ENCODE data around the gene POMP. TPM values are rescaled to one million over a fixed set of nuclear protein-coding genes. Genes with fewer than 3 reads are reported as not detected.

Gene POMP
- total RNA-seq, 4 donors from 2014 or later = 24.1 to 48.7 (median 35.5) TPM

DNA sequence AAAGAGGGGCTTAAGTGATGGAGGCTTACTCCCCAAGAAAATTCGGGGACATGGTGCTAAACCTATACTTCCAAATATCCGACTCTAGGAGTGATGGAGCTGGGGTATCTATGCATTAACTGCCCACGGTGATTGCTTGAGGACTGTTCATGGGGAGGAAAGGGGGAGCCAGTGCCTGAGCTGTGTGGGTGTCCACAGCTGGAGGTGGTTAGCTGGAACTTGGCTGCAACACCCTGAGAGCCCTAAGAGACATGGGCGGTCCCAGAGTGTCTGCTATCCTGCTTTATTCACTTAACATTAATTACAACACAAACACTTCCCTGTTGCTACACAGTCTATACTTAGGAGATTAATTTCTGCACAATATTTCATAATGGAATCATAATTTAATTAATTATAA lies 28.1 kb upstream of the POMP start:
- Histone ChIP-seq H3K27me3 (no peaks in the 10 kb centered on the region), H3K4me1 (no peaks in the 10 kb centered on the region), H3K36me3 (no peaks in the 10 kb centered on the region), H3K4me3 (no peak overlapping the region), H3K27ac (no peak overlapping the region), H3K9me3 (no peaks in the 10 kb centered on the region)
- WGBS = 69% methylated on average over 4 of the region's 4 CpGs
- TF ChIP-seq, protein P1, sequence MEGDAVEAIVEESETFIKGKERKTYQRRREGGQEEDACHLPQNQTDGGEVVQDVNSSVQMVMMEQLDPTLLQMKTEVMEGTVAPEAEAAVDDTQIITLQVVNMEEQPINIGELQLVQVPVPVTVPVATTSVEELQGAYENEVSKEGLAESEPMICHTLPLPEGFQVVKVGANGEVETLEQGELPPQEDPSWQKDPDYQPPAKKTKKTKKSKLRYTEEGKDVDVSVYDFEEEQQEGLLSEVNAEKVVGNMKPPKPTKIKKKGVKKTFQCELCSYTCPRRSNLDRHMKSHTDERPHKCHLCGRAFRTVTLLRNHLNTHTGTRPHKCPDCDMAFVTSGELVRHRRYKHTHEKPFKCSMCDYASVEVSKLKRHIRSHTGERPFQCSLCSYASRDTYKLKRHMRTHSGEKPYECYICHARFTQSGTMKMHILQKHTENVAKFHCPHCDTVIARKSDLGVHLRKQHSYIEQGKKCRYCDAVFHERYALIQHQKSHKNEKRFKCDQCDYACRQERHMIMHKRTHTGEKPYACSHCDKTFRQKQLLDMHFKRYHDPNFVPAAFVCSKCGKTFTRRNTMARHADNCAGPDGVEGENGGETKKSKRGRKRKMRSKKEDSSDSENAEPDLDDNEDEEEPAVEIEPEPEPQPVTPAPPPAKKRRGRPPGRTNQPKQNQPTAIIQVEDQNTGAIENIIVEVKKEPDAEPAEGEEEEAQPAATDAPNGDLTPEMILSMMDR (IDR thresholded peaks at IDR 0.05) = no peak
- TF ChIP-seq POLR2A (IDR thresholded peaks at IDR 0.05) (no peak), EP300 (IDR thresholded peaks at IDR 0.05) (no peak), POLR2AphosphoS5 (IDR thresholded peaks at IDR 0.05) (no peak)
- no peak for DNase-seq (ENCODE audit: low spot score in 2 of 2)

DNA sequence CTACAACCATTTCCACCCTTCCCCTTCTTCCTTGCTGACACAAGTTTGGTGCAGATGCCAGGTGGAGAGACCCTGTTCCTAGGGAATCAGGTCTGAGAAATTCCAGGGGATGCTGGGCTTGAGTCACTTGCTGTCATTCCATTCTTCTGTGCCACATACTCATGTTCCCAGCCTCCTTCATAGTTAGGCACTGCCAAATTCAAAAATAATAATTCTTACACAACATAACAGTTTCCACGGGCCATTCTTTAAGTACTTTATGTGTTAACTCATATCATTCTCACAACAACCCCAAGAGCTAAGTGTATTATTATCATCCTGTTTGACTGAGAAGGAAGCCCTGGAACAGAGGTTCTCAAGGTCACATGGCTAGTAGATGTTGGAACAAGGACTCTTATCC lies 27.1 kb upstream of the POMP start:
- Histone ChIP-seq H3K9me3 (no peaks in the 10 kb centered on the region), H3K4me3 (no peak overlapping the region), H3K27ac (no peak overlapping the region), H3K4me1 (peaks cover 3% of the 10 kb centered on the region), H3K27me3 (no peaks in the 10 kb centered on the region), H3K36me3 (no peaks in the 10 kb centered on the region)
- no peak for DNase-seq (ENCODE audit: low spot score in 2 of 2)
- no peak for TF ChIP-seq POLR2AphosphoS5 (IDR thresholded peaks at IDR 0.05)
- no peak for TF ChIP-seq EP300 (IDR thresholded peaks at IDR 0.05)
- TF ChIP-seq, protein P1 (IDR thresholded peaks at IDR 0.05) = no peak
- no peak for TF ChIP-seq POLR2A (IDR thresholded peaks at IDR 0.05)
- WGBS = 81% methylated on average over 1 of the region's 1 CpG

DNA sequence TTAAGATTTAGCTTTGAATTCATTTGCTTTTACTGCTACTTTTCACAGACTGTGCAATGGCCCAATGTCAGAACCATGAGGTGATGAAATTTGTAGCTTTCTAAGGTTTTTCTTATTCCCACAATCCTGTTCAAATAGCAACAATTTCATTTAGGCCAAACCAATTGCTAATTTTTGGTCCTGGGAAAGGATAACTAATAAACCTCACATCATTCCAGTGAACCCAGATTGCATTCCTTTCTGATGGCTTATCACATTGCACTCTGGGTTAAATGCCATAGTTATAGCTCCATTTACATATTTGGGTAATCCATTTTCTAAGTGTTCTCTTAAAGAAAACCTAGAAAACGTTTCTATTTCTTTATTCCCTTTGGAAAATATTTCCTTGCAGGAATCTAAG lies 22.9 kb upstream of the POMP start:
- no peaks in the 10 kb centered on the region for H3K36me3 ChIP-seq
- peaks cover 4% of the 10 kb centered on the region for H3K4me1 ChIP-seq
- H3K27ac ChIP-seq = no peak overlapping the region
- H3K27me3 ChIP-seq = no peaks in the 10 kb centered on the region
- no peak overlapping the region for H3K4me3 ChIP-seq
- TF ChIP-seq POLR2AphosphoS5 (IDR thresholded peaks at IDR 0.05) = no peak
- TF ChIP-seq, protein P1 (IDR thresholded peaks at IDR 0.05) = no peak
- no peak for TF ChIP-seq EP300 (IDR thresholded peaks at IDR 0.05)
- TF ChIP-seq POLR2A (IDR thresholded peaks at IDR 0.05) = no peak
- no peaks in the 10 kb centered on the region for H3K9me3 ChIP-seq
- DNase-seq (ENCODE audit: low spot score in 2 of 2) = no peak
- 17% methylated on average over 1 of the region's 1 CpG for WGBS

DNA sequence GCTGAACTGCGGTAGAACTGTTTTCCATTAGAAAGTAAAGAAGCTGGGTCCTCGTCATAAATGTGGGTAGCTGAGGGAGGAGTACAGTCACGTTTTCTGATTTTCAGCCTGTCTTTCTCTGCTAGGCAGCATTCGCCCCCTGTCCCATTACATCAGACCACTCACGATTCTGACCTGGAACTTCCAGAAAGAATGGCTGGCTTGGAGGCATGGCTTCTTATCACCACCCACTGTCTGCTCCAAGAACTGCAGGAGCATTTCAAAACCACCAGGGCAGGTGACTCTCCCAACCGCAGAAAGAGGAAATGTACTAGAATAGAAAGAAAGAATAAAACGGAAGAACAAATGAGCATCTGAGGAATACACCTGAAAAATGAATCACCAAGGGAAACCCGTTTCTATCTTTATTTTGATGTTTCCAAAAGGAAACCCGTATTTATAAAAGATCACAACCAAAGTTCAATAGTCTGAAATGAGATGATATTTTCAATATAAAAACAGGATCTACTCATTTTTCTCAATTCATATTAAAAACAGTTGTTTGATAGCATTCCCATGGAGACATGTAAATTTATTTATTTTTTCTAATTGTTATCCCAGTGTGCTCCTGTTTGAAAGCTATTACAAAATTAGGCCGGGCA lies 22.1 kb upstream of the POMP start:
- Histone ChIP-seq H3K27ac (no peak overlapping the region), H3K36me3 (no peaks in the 10 kb centered on the region), H3K9me3 (no peaks in the 10 kb centered on the region), H3K4me3 (no peak overlapping the region), H3K4me1 (peaks cover 4% of the 10 kb centered on the region), H3K27me3 (no peaks in the 10 kb centered on the region)
- no peak for DNase-seq (ENCODE audit: low spot score in 2 of 2)
- 32% methylated on average over 10 of the region's 10 CpGs for WGBS
- TF ChIP-seq, protein P1 (IDR thresholded peaks at IDR 0.05) = peak; percentile 59 to 75
- TF ChIP-seq POLR2AphosphoS5 (IDR thresholded peaks at IDR 0.05) (no peak), EP300 (IDR thresholded peaks at IDR 0.05) (no peak)

DNA sequence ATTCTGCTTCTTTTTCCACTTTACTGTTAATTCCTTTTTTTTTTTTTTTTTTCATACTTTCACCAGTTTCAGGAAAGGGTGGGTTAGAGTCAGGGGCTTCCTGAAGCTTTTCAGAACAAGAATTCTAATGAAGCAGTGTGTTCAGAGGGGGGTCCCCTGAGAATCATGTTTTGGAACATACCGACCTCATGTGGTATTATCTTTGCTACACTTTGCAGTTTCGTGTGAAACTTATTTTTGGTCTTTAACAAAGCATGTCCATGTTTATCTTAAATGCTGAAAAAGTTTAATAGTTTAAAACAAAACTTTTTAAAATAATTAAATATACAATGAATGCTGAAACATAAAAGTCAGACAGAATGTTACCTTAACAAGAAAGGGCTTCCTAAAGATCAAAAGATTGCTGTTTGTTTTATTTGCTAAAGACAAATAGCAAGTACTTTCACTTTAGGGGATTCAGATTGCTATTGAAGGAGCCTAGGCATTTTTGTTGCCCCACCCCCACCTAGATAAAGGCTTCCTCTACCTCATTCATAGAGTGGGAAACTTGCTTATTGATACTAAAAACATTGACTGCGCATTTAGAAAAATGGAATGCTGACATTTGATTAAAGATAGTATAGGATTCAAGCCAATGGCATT lies 21.1 kb upstream of the POMP start:
- Histone ChIP-seq H3K36me3 (no peaks in the 10 kb centered on the region), H3K9me3 (no peaks in the 10 kb centered on the region), H3K4me3 (no peak overlapping the region), H3K27me3 (no peaks in the 10 kb centered on the region), H3K4me1 (peaks cover 4% of the 10 kb centered on the region), H3K27ac (no peak overlapping the region)
- DNase-seq (ENCODE audit: low spot score in 2 of 2) = no peak
- WGBS = 62% methylated on average over 3 of the region's 3 CpGs
- TF ChIP-seq EP300 (IDR thresholded peaks at IDR 0.05) (no peak), POLR2A (IDR thresholded peaks at IDR 0.05) (no peak), POLR2AphosphoS5 (IDR thresholded peaks at IDR 0.05) (no peak)
- TF ChIP-seq, protein P1 (IDR thresholded peaks at IDR 0.05) = no peak

Measured in suprapubic skin (tissue), 4 donors.